Mucosa of rectum (tissue), 2 donors: ENCODE measurements around the gene KIAA1958.
"Not testable (repeated sequence)": the region's sequence is repeated elsewhere in the genome, so short reads cannot be mapped to it uniquely, and the experiment has no call there.

ENCODE experiments used
- H3K27ac ChIP-seq, 2 donors: one replicate each; pipeline ENCODE4 v1.7.0; 2013; ENCODE audit warnings: inconsistent platforms in 2 of 2, low read depth in 2 of 2, low read length in 2 of 2
- H3K27me3 ChIP-seq, 2 donors: one replicate each; pipeline ENCODE4 v1.7.0; 2013; ENCODE audit warnings: low read length in 2 of 2; ENCODE audit not compliant: control insufficient read depth in 2 of 2, insufficient read depth in 2 of 2
- H3K36me3 ChIP-seq, 2 donors: one replicate each; pipeline ENCODE4 v1.7.0; 2013; ENCODE audit warnings: low read length in 2 of 2; ENCODE audit not compliant: control insufficient read depth in 2 of 2, insufficient read depth in 2 of 2
- H3K4me1 ChIP-seq, 2 donors: one replicate each; pipeline ENCODE4 v1.7.0; 2013; ENCODE audit warnings: low read length in 2 of 2, mild to moderate bottlenecking in 1 of 2; ENCODE audit not compliant: control insufficient read depth in 2 of 2, insufficient read depth in 2 of 2
- H3K4me3 ChIP-seq, 2 donors: one replicate each; pipeline ENCODE4 v1.7.0; 2013; ENCODE audit warnings: low read length in 2 of 2
- H3K9ac ChIP-seq, 2 donors: one replicate each; pipeline ENCODE4 v1.7.0; 2013; ENCODE audit warnings: low read length in 2 of 2, low read depth in 1 of 2, mild to moderate bottlenecking in 1 of 2
- H3K9me3 ChIP-seq, 2 donors: one replicate each; pipeline ENCODE4 v1.7.0; 2013; ENCODE audit warnings: low read length in 2 of 2; ENCODE audit not compliant: control insufficient read depth in 2 of 2
- donor health status: healthy.
- donor health status: Normal muscosa, but diverticular disease.

Gene KIAA1958

DNA sequence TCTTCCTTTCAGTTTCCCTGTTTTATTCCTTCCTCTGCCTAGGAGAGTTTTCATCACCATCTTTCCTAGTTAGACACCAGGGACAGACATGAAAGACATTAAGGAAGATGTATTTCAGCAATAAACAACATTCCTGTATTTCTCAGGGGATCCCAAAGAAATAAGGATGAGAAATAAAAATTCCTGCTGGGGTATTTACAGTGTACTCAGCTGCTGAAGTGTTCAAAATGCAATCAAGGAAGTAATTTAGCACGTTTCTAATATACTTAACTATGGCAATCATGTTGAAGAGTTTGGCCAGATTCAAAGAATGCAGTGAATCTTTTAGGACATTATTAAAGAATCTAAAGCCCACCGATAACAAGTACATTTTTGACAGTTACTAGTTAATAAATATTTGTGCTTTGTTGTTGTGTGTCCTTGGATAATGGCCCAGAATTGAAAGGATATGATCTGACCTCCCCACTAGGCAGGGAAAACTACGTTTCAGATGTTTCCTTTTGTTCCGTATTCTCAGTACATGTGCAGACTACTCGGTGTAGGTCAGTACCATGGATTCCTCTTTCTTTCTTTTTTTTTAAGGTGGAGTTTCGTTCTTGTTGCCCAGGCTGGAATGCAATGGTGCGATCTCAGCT, 184.5 kb downstream of the KIAA1958 start:
- no peak overlapping the region for H3K9ac ChIP-seq
- no peak overlapping the region for H3K4me3 ChIP-seq
- H3K27ac ChIP-seq = no peak overlapping the region

DNA sequence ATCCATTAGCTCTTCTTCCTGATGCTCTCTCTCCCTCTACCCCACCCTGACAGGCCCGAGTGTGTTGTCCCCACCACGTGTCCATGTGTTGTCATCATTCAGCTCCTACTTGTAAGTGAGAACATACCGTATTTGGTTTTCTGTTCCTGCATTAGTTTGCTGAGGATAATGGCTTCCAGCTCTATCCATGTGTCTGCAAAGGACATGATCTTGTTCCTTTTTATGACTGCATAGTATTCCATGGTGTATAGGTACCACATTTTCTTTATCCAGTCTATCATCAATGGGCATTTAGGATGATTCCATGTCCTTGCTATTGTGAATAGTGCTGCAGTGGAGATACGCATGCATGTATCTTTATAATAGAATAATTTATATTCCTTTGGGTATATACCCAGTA, 186.6 kb downstream of the KIAA1958 start:
- not testable (repeated sequence) for H3K9me3 ChIP-seq, H3K9ac ChIP-seq, H3K27me3 ChIP-seq, H3K4me1 ChIP-seq, H3K27ac ChIP-seq, H3K4me3 ChIP-seq, H3K36me3 ChIP-seq

More for the DNA sequence above, 184.5 kb downstream of the KIAA1958 start:
- H3K4me1 ChIP-seq = no peaks in the 10 kb centered on the region
- H3K36me3 ChIP-seq = no peaks in the 10 kb centered on the region
- no peaks in the 10 kb centered on the region for H3K27me3 ChIP-seq
- H3K9me3 ChIP-seq = no peaks in the 10 kb centered on the region

DNA sequence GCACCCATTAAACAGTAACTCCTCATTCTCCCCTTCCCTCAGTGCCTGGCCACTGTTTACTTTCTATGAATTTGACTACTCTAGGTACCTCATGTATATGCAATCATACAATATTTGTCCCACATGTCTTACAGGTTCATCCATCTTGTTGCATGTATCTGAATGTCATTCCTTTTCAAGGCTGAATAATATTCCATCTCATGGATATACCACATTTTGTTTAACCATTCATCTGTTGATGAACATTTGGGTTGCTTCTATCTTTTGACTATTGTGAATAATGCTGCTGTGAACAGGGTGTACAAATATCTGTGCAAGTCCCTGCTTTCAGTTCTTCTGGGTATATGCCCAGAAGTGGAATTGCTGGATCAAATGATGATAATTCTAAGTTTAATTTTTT, 190.4 kb downstream of the KIAA1958 start:
- Histone ChIP-seq H3K36me3 (no peaks in the 10 kb centered on the region), H3K9ac (no peak overlapping the region), H3K27me3 (no peaks in the 10 kb centered on the region), H3K9me3 (peaks cover 4 to 6% of the 10 kb centered on the region in 2 donors), H3K27ac (no peak overlapping the region), H3K4me3 (no peak overlapping the region), H3K4me1 (no peaks in the 10 kb centered on the region)

DNA sequence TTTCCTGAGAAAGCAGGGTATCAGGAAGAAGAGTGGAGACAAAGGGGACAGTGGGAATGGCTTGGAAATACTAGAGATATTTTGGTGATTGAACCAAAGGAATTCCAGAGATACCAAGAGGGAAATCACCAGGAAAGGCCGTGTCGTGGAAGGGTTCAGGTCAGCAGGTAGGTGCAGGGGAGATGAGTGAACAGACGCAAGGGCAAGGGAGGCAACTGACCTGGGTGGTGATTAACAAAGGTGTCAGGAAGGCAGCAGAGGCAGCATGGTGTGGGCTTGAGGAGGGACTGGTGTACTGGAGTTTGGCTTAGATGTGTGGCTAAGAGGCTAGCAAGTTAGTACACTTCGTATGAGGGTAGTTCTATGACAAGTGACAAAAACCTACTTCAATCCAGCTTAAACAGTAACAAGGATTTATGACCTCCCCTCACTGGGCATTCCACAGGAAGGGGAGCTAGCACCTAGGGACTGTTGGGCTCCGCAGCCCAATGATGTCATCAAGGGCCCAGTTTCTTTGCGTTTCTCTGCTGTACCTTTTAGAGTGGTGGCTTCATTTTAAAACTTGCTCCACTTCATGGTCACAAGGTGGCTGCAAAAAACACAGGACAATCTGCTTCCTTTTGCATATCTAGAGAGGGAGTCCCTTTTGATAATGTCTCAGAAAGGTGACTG, 194.2 kb downstream of the KIAA1958 start:
- no peak overlapping the region for H3K4me3 ChIP-seq
- no peak overlapping the region for H3K27ac ChIP-seq
- no peak overlapping the region for H3K9ac ChIP-seq
- H3K36me3 ChIP-seq = peaks cover 0 to 2% of the 10 kb centered on the region in 2 donors
- no peaks in the 10 kb centered on the region for H3K27me3 ChIP-seq
- no peaks in the 10 kb centered on the region for H3K4me1 ChIP-seq
- H3K9me3 ChIP-seq = peaks cover 4 to 6% of the 10 kb centered on the region in 2 donors

DNA sequence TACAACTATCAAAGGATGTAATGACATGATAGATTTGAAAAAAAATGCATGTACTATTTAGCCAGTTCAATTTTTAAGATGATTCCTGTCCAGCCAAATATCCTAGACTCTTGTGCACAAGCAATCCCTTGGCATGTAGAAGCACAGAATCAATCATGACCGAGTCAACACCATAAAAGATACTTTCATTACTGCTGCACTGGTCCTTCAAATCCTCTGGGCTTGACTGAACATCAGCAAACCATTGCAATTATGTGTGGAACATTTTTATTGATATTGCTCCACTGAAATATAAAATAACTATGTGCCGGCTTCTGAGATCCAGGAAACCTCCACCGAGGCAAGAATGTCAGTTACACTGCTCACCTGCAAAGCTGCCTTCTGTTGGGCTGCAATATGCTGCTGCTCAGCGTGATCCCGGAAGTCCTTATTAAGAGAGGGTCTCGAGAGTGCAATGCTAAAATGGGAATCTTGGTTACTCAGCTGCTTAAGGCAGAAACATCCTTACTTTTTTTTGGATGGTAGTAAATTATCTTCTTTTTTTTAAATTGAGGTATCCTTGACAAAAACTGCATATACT, 202.6 kb downstream of the KIAA1958 start:
- Histone ChIP-seq H3K4me1 (no peaks in the 10 kb centered on the region), H3K27ac (no peak overlapping the region), H3K9me3 (no peaks in the 10 kb centered on the region), H3K27me3 (no peaks in the 10 kb centered on the region), H3K4me3 (no peak overlapping the region), H3K36me3 (peaks cover 17 to 37% of the 10 kb centered on the region in 2 donors), H3K9ac (no peak overlapping the region)

DNA sequence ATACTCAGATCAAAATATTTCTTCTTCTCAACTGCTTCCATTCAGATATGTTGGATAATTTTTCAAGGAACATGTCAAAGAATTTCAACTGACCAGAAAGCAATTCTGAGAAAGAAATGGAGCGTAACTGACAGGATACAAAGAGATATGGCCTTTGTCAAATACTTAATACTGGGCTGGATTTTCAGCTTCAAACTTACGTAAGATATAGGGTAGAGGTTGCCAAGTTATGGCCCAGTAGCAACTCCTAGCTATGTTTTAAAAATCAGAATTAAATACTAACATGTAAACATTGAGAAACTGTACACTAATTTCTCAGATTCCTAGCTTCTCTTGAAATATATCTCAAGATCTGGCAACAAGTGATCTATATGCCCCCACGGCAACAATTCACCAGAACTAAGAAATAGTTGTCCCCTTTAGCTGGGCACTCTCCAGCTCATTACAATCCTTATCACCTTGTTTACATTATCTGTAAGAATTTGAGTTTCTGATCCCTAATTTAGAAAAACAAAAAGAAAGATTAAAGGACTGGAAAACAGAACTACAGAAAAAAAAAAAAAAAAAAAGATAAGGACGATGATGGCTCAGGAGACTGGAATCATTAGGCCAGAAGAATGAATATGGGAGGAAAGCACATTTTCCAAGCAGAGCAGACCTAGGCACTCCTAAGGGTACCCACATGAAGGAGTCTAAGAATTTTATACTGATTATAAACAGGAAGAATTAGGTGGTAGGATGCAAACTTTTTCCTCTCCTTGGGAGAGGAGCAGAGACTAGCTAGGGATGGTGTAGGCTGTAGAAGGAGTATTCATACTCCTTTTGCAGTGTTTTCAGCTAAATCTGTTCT, 208.3 kb downstream of the KIAA1958 start:
- Histone ChIP-seq H3K9me3 (no peaks in the 10 kb centered on the region), H3K4me3 (no peak overlapping the region), H3K4me1 (no peaks in the 10 kb centered on the region), H3K27ac (no peak overlapping the region), H3K27me3 (no peaks in the 10 kb centered on the region), H3K36me3 (peaks cover 28 to 32% of the 10 kb centered on the region in 2 donors), H3K9ac (no peak overlapping the region)

DNA sequence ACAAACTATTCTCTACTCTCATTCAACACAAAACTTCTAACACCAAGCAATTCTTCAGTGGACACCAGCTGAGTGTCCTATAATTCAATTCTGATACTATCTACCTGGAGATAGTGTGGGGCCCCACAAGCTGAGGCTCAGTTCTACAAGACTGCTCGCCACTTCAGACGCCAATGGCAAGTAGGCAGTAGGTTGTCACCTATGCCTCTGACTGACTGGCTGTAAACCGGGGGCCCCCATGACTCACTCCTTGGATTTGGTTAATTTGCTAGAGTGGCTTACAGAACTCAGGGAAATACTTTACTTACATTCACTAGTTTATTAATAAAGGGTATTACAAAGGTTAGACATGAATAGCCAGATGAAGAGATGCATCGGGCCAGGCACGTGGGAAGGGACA, 209.8 kb downstream of the KIAA1958 start:
- H3K27ac ChIP-seq = no peak overlapping the region
- no peak overlapping the region for H3K9ac ChIP-seq
- H3K27me3 ChIP-seq = no peaks in the 10 kb centered on the region
- H3K9me3 ChIP-seq = no peaks in the 10 kb centered on the region
- no peaks in the 10 kb centered on the region for H3K4me1 ChIP-seq
- no peak overlapping the region for H3K4me3 ChIP-seq
- H3K36me3 ChIP-seq = peaks cover 19 to 20% of the 10 kb centered on the region in 2 donors

DNA sequence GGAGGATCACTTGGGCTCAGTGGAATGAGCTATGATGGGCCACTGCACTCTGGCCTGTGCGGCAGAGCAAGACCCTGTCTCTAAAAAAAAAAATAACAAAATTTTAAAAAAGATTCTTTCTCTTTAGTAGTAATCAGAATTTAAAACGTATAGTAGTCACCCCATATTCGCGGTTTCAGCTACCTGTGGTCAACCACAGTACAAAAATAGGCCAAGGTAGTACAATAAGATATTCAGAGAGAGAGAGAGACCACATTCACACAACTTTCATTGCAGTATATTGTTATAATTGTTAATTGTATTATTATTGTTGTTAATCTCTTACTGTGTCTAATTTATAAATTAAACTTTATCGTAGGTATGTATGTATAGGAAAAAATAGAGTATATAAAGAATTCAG, 212.6 kb downstream of the KIAA1958 start:
- no peaks in the 10 kb centered on the region for H3K9me3 ChIP-seq
- H3K4me1 ChIP-seq = no peaks in the 10 kb centered on the region
- no peak overlapping the region for H3K27ac ChIP-seq
- H3K27me3 ChIP-seq = no peaks in the 10 kb centered on the region
- H3K9ac ChIP-seq = no peak overlapping the region
- no peak overlapping the region for H3K4me3 ChIP-seq
- H3K36me3 ChIP-seq = peaks cover 15 to 18% of the 10 kb centered on the region in 2 donors

DNA sequence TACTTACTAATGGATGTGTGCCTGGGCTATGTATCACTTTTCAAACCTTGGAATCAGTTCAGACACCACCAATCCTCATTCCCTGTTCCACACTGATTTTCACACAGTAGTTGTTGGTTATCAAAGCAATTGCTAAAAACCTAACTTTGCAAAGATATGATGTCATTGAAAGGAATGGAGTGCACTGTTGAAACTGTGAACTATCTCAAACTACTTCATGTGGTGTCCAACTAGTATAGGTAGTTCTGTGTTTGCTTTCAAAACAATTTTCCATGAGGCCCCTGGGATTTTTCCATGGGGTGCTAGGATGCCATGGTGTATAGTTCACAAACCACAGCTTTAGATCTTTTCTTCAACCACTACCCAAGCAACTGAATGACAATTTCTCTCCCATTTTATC, 213.5 kb downstream of the KIAA1958 start:
- H3K27me3 ChIP-seq = no peaks in the 10 kb centered on the region
- H3K36me3 ChIP-seq = peaks cover 15 to 18% of the 10 kb centered on the region in 2 donors
- no peak overlapping the region for H3K9ac ChIP-seq
- H3K9me3 ChIP-seq = no peaks in the 10 kb centered on the region
- no peak overlapping the region for H3K27ac ChIP-seq
- no peaks in the 10 kb centered on the region for H3K4me1 ChIP-seq
- H3K4me3 ChIP-seq = no peak overlapping the region

DNA sequence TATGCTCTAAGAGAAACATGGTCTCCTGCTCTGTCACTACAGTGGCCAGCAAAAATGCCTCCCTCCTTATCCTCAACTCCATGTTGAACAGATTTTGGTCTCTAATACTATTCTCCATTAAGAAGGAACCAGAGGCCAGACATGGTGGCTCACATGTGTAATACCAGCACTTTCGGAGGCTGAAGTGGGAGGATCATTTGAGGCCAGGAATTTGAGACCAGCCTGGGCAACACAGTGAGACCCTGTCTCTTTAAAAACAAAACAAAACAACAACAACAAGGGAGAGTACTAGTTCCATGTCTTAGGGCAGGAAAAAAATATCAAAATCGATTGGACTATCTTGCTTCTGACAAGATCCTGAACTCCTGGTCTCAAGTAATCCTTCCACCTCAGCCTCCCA, 216.7 kb downstream of the KIAA1958 start:
- Histone ChIP-seq H3K9ac (no peak overlapping the region), H3K27ac (no peak overlapping the region), H3K36me3 (peaks cover 3 to 5% of the 10 kb centered on the region in 2 donors), H3K4me3 (no peak overlapping the region), H3K27me3 (no peaks in the 10 kb centered on the region), H3K9me3 (no peaks in the 10 kb centered on the region), H3K4me1 (no peaks in the 10 kb centered on the region)
